Muscle layer of duodenum (tissue), 2 donors: Measurements from ENCODE around the gene TCEANC2.

Experiments
- H3K27ac ChIP-seq: one replicate; pipeline ENCODE4 v1.7.0; 2013; ENCODE audit warnings: mild to moderate bottlenecking, low read length
- H3K27me3 ChIP-seq: one replicate; pipeline ENCODE4 v1.7.0; 2013; ENCODE audit warnings: low read depth, mild to moderate bottlenecking, control low read depth, low read length
- H3K36me3 ChIP-seq, 2 donors: one replicate each; pipeline ENCODE4 v1.7.0; 2013; ENCODE audit warnings: low read length in 2 of 2, control low read depth in 1 of 2, mild to moderate bottlenecking in 1 of 2; ENCODE audit not compliant: insufficient read depth in 2 of 2, control insufficient read depth in 1 of 2
- H3K4me1 ChIP-seq, 2 donors: one replicate each; pipeline ENCODE4 v1.7.0; 2013; ENCODE audit warnings: low read length in 2 of 2, mild to moderate bottlenecking in 2 of 2, control low read depth in 1 of 2, moderate library complexity in 1 of 2; ENCODE audit not compliant: insufficient read depth in 2 of 2, control insufficient read depth in 1 of 2
- H3K4me3 ChIP-seq, 2 donors: one replicate each; pipeline ENCODE4 v1.7.0; 2013; ENCODE audit warnings: low read length in 2 of 2, low read depth in 1 of 2, mild to moderate bottlenecking in 1 of 2
- H3K9me3 ChIP-seq, 2 donors: one replicate each; pipeline ENCODE4 v1.7.0; 2013; ENCODE audit warnings: low read length in 2 of 2, control low read depth in 1 of 2, mild to moderate bottlenecking in 1 of 2; ENCODE audit not compliant: control insufficient read depth in 1 of 2
- donor health status: healthy.

The TCEANC2 gene

GRCh38 chr1:54127594-54128300 is 74.3 kb downstream of the TCEANC2 start:
- Histone ChIP-seq H3K27me3 (no peaks in the 10 kb centered on the region), H3K9me3 (no peaks in the 10 kb centered on the region), H3K36me3 (no peaks in the 10 kb centered on the region), H3K27ac (no peak overlapping the region), H3K4me3 (no peak overlapping the region), H3K4me1 (no peaks in the 10 kb centered on the region)

- H3K27ac ChIP-seq = no peak overlapping the region
- H3K4me3 ChIP-seq = no peak overlapping the region
- no peaks in the 10 kb centered on the region for H3K4me1 ChIP-seq
- no peaks in the 10 kb centered on the region for H3K36me3 ChIP-seq
- H3K27me3 ChIP-seq = no peaks in the 10 kb centered on the region
- H3K9me3 ChIP-seq = no peaks in the 10 kb centered on the region
Measured at GRCh38 chr1:54129858-54130257, 76.5 kb downstream of the TCEANC2 start.

GRCh38 chr1:54131419-54131818 is 78.0 kb downstream of the TCEANC2 start:
- Histone ChIP-seq H3K9me3 (no peaks in the 10 kb centered on the region), H3K27ac (no peak overlapping the region), H3K4me1 (no peaks in the 10 kb centered on the region), H3K27me3 (no peaks in the 10 kb centered on the region), H3K4me3 (no peak overlapping the region), H3K36me3 (no peaks in the 10 kb centered on the region)

GRCh38 chr1:54132495-54132894 is 79.1 kb downstream of the TCEANC2 start:
- H3K36me3 ChIP-seq = no peaks in the 10 kb centered on the region
- H3K27me3 ChIP-seq = no peaks in the 10 kb centered on the region
- no peaks in the 10 kb centered on the region for H3K4me1 ChIP-seq
- no peak overlapping the region for H3K4me3 ChIP-seq
- H3K27ac ChIP-seq = no peak overlapping the region
- H3K9me3 ChIP-seq = no peaks in the 10 kb centered on the region

- Histone ChIP-seq H3K4me1 (no peaks in the 10 kb centered on the region), H3K9me3 (no peaks in the 10 kb centered on the region), H3K27ac (no peak overlapping the region)
Measured at GRCh38 chr1:54134295-54134694, 80.9 kb downstream of the TCEANC2 start.

GRCh38 chr1:54135436-54136120 is 82.2 kb downstream of the TCEANC2 start:
- Histone ChIP-seq H3K4me3 (no peak overlapping the region), H3K4me1 (no peaks in the 10 kb centered on the region), H3K9me3 (no peaks in the 10 kb centered on the region), H3K36me3 (no peaks in the 10 kb centered on the region), H3K27ac (no peak overlapping the region), H3K27me3 (no peaks in the 10 kb centered on the region)

More at GRCh38 chr1:54134295-54134694, 80.9 kb downstream of the TCEANC2 start:
- Histone ChIP-seq H3K27me3 (no peaks in the 10 kb centered on the region), H3K4me3 (no peak overlapping the region), H3K36me3 (no peaks in the 10 kb centered on the region)

- H3K27ac ChIP-seq = no peak overlapping the region
- H3K4me1 ChIP-seq = no peaks in the 10 kb centered on the region
- no peaks in the 10 kb centered on the region for H3K36me3 ChIP-seq
Measured at GRCh38 chr1:54136269-54136896, 83.0 kb downstream of the TCEANC2 start.

GRCh38 chr1:54136963-54137533 is 83.6 kb downstream of the TCEANC2 start:
- Histone ChIP-seq H3K27ac (no peak overlapping the region), H3K27me3 (no peaks in the 10 kb centered on the region), H3K36me3 (no peaks in the 10 kb centered on the region), H3K9me3 (no peaks in the 10 kb centered on the region), H3K4me1 (no peaks in the 10 kb centered on the region), H3K4me3 (no peak overlapping the region)

More at GRCh38 chr1:54136269-54136896, 83.0 kb downstream of the TCEANC2 start:
- H3K9me3 ChIP-seq = no peaks in the 10 kb centered on the region
- no peaks in the 10 kb centered on the region for H3K27me3 ChIP-seq
- no peak overlapping the region for H3K4me3 ChIP-seq

- no peak overlapping the region for H3K27ac ChIP-seq
- no peaks in the 10 kb centered on the region for H3K4me1 ChIP-seq
- H3K9me3 ChIP-seq = no peaks in the 10 kb centered on the region
- no peak overlapping the region for H3K4me3 ChIP-seq
- no peaks in the 10 kb centered on the region for H3K36me3 ChIP-seq
- H3K27me3 ChIP-seq = no peaks in the 10 kb centered on the region
Measured at GRCh38 chr1:54137534-54138061, 84.2 kb downstream of the TCEANC2 start.

GRCh38 chr1:54138994-54139393 is 85.6 kb downstream of the TCEANC2 start:
- no peaks in the 10 kb centered on the region for H3K9me3 ChIP-seq
- H3K27ac ChIP-seq = no peak overlapping the region
- H3K36me3 ChIP-seq = no peaks in the 10 kb centered on the region
- H3K4me1 ChIP-seq = no peaks in the 10 kb centered on the region
- H3K4me3 ChIP-seq = no peak overlapping the region
- H3K27me3 ChIP-seq = no peaks in the 10 kb centered on the region

GRCh38 chr1:54139711-54140110 is 86.3 kb downstream of the TCEANC2 start:
- no peaks in the 10 kb centered on the region for H3K27me3 ChIP-seq
- H3K36me3 ChIP-seq = no peaks in the 10 kb centered on the region
- no peaks in the 10 kb centered on the region for H3K4me1 ChIP-seq
- H3K9me3 ChIP-seq = no peaks in the 10 kb centered on the region
- no peak overlapping the region for H3K27ac ChIP-seq
- no peak overlapping the region for H3K4me3 ChIP-seq
